Renal cortex interstitium (tissue), 15 donors: Measurements from ENCODE around the gene SYTL4. TPM values are rescaled to one million over a fixed set of nuclear protein-coding genes. Genes with fewer than 3 reads are reported as not detected.
"Not testable (repeated sequence)": the region's sequence is repeated elsewhere in the genome, so short reads cannot be mapped to it uniquely, and the experiment has no call there.

Experiments
- DNase-seq, 11 donors: peaks; one replicate each; pipeline ENCODE4 v3.0.0-alpha.2; 2013; ENCODE audit warnings: low read depth in 9 of 11, low spot score in 4 of 11; ENCODE audit errors: extremely low read depth in 1 of 11
- long read RNA-seq, 16 experiments: transcript quantifications; one replicate each; lab custom pipeline, GENCODE V29; 2026
- polyA plus RNA-seq, 3 donors: library from polyadenylated mRNA; unstranded; fragments of 120-200 nt; gene quantifications; one replicate each; pipeline ENCODE4 v1.2.1, GENCODE V29; 2013; ENCODE audit not compliant: insufficient read length in 3 of 3

Gene SYTL4
- 10 to 100 TPM; 18.6 to 24.2 (median 21.4) TPM for polyA plus RNA-seq
- long read RNA-seq, donor 1 = 0 reads
- long read RNA-seq, donor 2 = 0 reads
- long read RNA-seq, donor 3 = 0 reads
- long read RNA-seq, donor 4, partial matches to known transcripts = 0 of 2 reads
- long read RNA-seq, donor 4, other reads (novel, unspliced or antisense) = 0 of 2 reads
- long read RNA-seq, donor 5, partial matches to known transcripts = 0 of 2 reads
- long read RNA-seq, donor 5, other reads (novel, unspliced or antisense) = 0 of 2 reads
- long read RNA-seq, donor 6, partial matches to known transcripts = 0 of 1 reads
- long read RNA-seq, donor 6, other reads (novel, unspliced or antisense) = 0 of 1 reads
- long read RNA-seq, donor 7 = 0 reads
- long read RNA-seq, donor 8, partial matches to known transcripts = 0 of 5 reads
- long read RNA-seq, donor 8, other reads (novel, unspliced or antisense) = 0 of 5 reads
- long read RNA-seq, donor 9, partial matches to known transcripts = 0 of 1 reads
- long read RNA-seq, donor 9, other reads (novel, unspliced or antisense) = 0 of 1 reads
- long read RNA-seq, donor 10 = 0 reads
- long read RNA-seq, donor 11 = 0 reads
- long read RNA-seq, donor 12, partial matches to known transcripts = 0 of 2 reads
- long read RNA-seq, donor 12, other reads (novel, unspliced or antisense) = 0 of 2 reads
- long read RNA-seq, donor 13 = 0 reads
- long read RNA-seq, donor 14 = 0 reads
- long read RNA-seq, donor 15 = 0 reads
- long read RNA-seq, donor 16, partial matches to known transcripts = 0 of 1 reads
- long read RNA-seq, donor 16, other reads (novel, unspliced or antisense) = 0 of 1 reads

DNA sequence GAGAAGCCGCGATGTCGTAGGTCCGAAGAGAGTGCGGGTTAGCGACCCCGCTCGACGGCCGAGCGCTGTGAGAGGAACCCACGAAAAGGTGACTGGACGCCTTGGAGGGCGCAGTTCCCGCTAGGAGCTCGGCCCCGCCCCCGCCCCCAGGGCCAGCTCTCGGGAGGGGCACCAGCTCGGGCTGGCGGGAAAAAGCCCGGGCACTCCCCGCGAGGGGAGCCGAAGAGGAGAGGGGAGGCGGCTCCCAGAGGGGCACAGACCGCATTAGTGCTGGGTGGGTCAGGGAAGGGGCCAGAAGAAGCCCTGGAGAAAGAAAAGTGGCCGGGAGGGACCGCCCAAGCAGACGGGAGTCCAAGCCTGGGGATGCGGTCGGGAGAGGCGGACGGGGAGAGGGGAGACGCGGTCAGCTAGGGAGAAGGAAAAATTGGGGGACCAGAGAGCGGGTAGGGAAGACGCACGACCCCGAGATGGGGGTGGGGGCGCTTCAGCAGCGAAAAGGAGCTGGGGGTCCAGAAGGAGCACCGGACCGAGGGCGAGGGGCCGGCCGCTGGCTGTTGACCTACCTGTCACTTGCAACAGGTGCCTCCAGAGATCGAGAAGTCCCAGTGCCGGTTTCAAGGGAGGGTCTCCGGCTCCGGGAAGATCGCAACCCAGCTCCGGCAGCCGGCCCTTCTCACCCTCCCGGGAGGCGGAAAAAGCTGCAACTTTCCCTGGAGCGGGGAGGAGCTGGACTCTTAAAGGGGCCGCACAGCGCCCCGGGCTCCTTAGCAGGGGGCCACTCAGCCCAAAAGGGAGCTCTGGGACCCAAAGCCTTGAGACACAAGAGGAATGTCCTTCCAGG is at the start of gene SYTL4:
Gene SYTL4, minus strand, starts transcription at position 681 of the 841 bp plus-strand sequence. CDS start 30,084 bp downstream, outside the sequence.
- no peak for DNase-seq

DNA sequence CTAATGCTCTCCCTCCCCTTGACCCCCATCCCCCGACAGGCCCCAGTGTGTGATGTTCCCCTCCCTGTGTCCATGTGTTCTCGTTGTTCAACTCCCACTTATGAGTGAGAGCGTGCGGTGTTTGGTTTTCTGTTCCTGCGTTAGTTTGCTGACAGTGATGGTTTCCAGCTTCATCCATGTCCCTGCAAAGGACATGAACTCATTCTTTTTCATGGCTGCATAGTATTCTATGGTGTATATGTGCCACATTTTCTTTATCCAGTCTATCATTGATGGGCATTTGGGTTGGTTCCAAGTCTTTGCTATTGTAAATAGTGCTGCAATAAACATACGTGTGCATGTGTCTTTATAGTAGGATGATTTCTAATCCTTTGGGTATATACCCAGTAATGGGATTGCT is 37.5 kb upstream of the SYTL4 start:
- DNase-seq = not testable (repeated sequence)

DNA sequence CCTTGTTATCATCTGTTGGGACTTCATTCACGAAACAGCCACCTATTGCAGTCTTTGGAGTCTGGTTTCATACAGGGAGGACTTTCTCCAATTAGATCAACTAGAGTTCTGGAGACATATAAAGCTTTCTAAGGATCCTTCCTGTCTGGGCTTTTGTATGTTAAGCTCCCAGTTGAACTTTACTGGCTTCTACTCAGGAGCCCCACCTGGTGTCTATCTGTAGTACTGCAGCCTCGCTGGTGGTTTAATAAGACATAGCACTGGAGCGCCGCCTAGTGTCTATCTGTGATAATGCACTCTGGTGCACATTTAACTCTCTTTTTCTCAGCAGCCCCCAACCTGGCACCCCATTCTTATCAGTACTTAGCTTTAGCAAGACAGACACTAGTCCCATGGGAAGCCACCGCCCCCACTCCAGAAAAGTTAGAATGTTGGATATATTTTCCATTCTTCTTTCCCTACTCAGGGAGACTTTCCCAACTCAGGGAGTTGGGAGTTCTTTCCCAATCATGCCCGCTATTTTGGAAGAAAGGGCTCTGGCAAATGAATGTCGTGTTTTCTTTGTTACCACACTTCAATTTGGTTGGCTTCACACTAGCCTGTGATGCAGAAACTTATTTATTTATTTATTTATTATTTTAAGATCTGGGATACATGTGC is 36.9 kb upstream of the SYTL4 start:
- DNase-seq = peak in 8 of 11 donors; percentile 8 to 57 (median 32)

DNA sequence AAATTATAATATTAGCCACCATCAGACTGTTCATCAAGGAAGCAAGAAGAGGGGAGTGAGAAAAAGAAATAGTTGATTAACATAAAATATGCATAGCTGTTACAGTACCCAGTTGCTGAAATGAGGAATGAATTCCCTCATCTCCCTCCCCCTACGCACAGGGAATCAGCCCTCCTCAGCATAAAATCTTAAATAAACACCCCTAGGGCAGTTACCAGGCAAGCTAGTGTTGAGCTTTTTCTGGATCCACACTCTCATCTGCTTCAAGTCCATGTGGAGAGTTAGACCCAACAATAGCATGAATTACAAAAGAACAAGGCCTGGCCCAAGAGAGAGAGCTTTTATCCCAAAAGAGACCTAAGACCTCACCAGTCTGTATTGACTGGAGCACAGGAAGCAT is 19.0 kb upstream of the SYTL4 start:
- DNase-seq = no peak

DNA sequence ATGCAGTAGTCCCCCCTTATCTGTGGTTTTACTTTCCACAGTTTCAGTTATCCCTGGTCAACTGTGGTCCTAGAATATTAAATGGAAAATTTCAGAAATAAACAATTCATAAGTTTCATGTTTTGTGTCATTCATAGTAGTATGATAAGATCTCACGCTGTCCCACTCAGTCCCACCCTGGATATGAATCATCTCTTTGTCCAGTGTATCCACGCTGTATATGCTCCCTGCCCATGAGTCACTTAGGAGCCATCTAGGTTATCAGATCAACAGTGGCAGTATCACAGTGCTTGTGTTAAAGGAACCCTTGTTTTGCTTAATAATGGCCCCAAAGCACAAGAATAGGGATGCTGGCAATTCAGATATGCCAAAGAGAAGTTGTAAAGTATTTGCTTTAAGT is 16.2 kb upstream of the SYTL4 start:
- no peak for DNase-seq

DNA sequence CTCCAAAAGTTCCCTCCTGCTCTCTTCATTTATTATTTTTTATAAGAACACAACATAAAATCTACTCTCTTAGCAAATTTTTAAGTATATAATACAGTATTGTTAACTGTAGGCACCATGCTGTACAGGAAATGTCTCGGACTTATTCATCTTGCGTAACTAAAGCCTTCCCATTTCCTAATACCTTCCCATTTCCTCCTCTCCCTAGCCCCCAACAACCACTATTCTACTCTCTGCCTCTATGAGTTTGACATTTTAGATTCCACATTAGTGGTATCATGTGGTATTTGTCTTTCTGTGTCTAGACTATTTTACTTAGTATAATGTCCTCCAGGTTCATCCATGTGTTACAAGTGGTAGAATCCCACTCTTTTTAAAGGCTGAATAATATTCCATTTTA is 15.8 kb upstream of the SYTL4 start:
- no peak for DNase-seq

DNA sequence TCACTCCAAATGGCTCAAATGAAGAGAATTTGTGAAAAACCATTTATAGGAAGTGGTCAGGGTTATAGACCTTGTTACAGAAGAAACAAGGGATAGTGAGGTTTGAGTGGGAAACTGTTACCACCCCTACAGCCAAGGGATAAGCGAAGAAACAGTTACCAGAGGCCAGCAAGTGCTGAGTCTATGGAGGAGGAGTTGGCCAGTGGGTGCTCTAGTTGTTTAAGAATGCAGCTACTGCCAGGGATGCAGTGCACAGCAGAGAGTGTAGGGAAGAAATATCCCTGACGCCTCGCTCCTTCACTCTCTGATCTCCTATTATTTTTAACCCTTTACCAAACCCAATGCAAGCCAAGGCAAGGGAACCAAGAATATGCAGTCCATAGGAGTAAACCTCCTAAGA is 15.2 kb upstream of the SYTL4 start:
- DNase-seq = no peak

DNA sequence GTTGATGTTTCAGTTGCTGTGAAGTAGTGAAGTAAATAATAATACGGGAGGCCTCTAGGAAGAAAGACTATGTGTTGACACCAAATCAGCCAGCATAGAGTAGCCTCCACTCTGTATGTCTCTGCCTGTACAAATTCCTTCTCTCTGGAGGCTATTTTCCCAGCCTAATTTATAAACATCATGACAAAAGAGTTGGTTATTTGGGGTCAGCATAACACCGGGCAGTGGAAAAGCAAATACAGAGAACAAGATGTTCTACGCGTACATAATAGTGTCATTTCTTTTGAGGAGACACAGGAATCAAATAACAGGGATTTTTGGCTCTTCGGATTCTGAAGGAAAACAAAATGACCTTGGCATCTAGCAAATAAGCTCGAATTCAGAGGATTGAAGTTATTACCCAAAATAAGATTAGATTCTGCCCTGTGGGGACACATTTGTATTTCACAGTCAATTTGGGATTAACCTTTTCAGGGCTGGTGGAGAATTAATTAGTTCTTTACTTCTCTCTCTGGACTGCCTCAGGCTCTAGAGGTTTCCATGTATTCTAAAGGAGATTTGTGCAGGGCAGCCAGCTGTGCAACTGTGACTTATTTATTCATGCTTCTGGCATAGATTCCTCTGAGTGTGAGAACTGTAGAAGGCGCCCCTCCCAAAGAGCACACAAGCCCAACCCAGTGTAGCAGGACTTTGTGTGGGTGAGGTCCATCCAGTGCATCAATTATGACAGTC is 14.1 kb upstream of the SYTL4 start:
- no peak for DNase-seq

DNA sequence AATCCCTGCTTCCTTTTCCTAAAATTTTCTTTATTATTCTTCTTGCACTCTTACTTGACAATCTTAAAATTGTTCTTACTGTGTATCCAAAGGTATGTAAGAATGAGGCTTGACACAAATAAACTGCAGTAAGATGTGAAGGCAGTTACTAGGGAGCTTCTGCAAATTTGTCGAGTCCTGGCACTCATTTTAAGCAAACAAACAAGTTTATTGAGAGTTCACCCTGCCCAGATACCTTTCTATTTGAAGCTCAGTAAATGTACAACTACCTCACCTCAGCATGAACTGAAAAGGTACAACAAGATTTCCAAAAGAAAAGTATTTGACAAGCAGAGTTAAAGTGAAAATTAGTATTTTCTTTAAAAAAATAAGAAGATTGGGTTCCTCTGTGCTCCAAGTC is 13.3 kb upstream of the SYTL4 start:
- DNase-seq = no peak

DNA sequence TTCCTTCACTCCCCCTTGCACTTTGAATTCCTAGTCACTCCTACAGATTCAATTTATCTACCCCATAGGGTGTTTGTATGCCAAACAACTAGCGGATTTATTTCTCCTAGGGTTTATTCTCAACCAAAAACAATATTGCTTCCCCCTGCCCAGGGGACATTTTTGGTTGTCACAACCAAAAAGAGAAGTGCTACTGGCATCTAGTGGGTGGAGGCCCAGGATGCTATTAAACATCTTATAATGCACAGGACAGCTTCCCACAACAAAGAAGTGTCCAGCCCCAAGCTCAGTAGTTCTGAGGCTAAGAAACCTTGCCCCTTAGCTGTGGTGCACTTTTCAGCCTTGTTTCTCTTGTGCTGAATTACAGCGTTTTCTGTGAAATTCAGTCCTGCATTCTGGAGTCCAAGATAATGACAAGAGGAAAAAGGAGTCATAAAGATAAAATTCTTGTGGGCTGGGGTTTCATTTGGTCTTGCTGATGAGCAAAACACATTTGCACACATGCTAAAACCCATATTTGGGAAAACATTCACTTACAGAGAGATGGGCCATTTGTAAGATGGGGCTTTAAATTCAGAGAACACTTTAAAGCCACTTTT is 11.2 kb upstream of the SYTL4 start:
- DNase-seq = no peak

DNA sequence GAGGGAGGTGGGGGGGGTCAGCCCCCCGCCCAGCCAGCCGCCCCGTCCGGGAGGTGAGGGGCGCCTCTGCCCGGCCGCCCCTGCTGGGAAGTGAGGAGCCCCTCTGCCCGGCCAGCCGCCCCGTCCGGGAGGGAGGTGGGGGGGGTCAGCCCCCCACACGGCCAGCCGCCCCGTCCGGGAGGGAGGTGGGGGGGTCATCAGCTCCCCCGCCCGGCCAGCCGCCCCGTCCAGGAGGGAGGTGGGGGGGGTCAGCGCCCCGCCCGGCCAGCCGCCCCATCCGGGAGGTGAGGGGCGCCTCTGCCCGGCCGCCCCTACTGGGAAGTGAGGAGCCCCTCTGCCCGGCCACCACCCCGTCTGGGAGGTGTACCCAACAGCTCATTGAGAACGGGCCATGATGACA is 7.9 kb downstream of the SYTL4 start:
- DNase-seq = not testable (repeated sequence)

DNA sequence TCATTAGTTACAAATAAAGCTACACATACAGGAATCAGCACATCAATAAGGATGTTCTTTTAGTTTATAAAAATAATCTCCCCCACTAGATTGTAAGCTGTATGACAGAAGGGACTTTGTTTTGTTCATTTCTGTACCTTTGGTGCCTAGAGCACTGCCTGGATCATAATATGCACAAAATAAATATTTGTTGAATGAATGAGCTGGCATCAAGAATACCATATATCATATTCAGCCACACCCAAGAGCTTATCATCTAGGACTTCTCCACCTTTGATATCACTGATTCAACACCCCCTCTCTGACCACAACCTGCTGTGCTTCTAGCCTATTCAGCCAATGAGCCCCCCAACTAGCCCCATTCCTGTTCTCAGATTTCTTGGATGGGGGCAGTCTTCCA is 10.6 kb downstream of the SYTL4 start:
- DNase-seq = no peak

DNA sequence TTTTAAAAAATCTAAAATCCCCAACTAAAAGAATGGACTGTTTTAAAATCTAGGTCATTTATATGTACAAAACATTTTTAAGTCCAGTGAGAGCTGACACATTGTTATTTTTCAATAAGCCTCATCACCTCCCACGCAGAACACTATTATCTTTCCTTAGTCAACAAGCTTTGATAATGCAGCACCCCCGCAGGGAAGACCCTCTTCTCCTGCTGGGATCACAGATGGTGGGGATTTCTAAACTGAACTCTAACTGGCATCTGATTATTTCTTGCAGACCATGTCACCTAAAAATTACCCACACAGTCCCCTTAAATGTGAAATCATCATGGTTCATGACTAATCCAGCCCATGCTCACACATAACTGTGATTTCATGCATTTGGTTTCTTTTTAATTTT is 11.6 kb downstream of the SYTL4 start:
- DNase-seq = no peak

DNA sequence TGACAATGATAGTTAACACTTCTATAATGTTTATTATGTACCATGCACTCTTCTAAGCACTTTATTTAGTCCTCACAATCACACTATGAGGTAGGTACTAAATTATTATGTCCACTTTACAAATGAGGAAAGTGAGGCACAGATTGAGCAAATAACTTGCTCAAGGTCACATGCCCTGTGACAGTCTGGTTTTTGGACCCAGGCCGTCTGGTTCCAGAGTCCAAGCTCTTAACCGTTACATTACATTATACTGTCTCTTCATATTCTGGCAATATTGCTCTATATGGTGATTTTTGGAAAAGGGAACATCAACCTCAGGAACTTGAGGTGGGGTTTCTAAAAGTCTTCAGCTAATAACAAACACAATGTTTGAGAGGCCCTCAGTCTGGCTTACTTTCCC is 12.8 kb downstream of the SYTL4 start:
- no peak for DNase-seq

DNA sequence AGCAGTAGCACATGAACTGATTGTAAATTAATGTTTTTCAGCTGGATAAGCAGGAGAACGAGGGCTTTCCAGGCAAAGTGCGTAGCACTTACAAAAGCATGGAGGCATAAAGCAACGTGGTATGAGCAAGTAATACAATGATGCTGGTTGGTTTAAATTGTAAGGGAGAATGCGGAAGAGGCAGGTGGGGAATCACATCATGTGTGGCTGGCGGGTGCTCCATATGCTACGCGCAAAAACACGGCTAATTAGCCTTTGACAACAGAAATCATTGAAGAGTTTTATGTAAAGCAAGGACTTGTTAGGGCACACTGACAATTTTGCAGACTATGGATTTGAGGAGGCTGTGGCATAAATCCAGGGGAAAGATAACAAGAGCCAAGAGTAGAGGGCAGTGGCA is 14.6 kb downstream of the SYTL4 start:
- no peak for DNase-seq

DNA sequence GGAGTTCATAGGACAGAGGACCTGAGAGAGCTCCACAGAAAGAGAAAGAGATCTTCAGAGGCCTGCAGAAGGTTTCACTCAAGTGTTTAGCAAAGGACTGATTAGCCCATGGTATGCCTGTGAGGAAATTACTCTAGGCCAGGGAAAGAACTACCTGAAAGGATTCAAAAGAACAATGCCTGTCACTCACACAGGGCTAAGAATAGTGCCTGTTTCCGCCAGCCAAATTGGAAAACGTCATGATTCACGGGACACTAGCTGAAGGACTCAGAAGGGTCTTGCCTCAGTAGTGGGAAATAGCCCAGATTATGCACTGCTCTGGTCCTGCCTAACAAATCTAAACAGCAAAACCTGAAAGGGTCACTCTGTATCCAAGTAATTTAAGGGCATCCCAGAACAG is 21.1 kb downstream of the SYTL4 start:
- DNase-seq = no peak

DNA sequence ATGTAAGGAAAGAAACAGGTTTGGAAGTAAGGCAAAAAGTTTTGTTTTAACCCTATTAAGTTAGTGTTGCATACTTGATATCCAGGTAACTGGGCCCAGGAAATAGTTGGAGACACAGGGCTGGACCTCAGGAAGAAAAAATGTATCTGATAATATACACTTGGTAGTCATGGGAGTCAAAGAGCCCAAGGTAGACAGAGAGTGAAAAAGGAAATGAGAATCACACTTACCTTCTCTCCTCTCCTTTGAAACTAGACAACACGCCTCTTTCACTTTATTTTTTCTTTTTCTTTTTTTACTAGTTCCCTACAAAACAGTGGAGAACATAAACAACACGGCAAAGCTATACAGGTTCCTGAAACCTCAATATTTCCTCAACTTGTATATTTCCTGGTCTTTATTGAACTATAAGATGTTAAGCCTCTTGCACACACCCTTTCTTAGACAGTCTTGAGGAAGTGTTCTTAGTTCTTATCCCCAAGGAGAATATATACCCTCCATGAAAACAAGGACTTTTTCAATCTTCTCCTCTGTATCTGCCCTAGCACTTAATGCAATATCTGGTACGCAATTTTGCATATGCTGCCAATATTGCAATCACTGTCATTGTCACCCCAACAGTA is 27.2 kb downstream of the SYTL4 start:
- DNase-seq = no peak

DNA sequence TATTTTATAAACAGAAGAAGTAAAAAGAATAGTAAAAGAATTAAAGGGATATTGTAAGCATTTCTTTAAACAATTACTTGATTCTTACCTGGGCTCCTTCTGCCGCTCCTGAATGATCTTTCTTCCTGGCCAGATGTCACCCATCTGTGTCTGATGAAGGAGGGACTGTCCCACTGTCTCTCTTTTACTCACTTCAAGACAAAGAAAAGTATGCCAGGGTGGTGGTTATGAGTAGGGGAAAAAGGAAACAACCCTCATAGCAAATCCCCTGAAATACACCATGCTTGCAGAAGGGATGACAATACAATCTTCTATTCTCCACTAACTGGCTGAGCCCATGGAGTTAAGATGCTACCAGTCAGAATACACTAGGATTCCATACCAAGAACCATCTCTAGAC is 31.1 kb downstream of the SYTL4 start:
- DNase-seq = no peak
